Coronary artery (tissue), 2 donors: ENCODE data around the gene CUX1.

Experiments
- DNase-seq: peaks from one replicate; pipeline ENCODE4 v3.0.0-alpha.2; 2017; ENCODE audit warnings: low spot score
- H3K27ac ChIP-seq, 2 donors: fragments of 200-600 bp; sonication (generic); one replicate each; pipeline ENCODE4 v1.5.1; 2016 to 2019
- H3K4me3 ChIP-seq: fragments of 200-600 bp; sonication (generic); 2 replicates; pipeline ENCODE4 v1.5.1; 2016; ENCODE audit warnings: mild to moderate bottlenecking, moderate library complexity
- CTCF ChIP-seq: fragments of 200-600 bp; sonication (generic); IDR thresholded peaks from one replicate; pipeline ENCODE4 v1.5.1; 2019; ENCODE audit warnings: antibody characterized with exemption

Gene CUX1

GRCh38 chr7:102230593-102230992 lies 413.2 kb downstream of the CUX1 start:
- no peak for DNase-seq
- Histone ChIP-seq H3K4me3 (no peak overlapping the region), H3K27ac (no peak overlapping the region)
- no peak for TF ChIP-seq CTCF

GRCh38 chr7:102232611-102233286 lies 415.3 kb downstream of the CUX1 start:
- DNase-seq = no peak
- Histone ChIP-seq H3K27ac (no peak overlapping the region), H3K4me3 (no peak overlapping the region)
- no peak for TF ChIP-seq CTCF

GRCh38 chr7:102234131-102234530 lies 416.7 kb downstream of the CUX1 start:
- Histone ChIP-seq H3K27ac (no peak overlapping the region), H3K4me3 (no peak overlapping the region)
- no peak for DNase-seq
- TF ChIP-seq CTCF = no peak

- Histone ChIP-seq H3K4me3 (no peak overlapping the region), H3K27ac (no peak overlapping the region)
- no peak for DNase-seq
- TF ChIP-seq CTCF = no peak
These were observed 417.6 kb downstream of the CUX1 start for GRCh38 chr7:102234801-102235550.

DNA sequence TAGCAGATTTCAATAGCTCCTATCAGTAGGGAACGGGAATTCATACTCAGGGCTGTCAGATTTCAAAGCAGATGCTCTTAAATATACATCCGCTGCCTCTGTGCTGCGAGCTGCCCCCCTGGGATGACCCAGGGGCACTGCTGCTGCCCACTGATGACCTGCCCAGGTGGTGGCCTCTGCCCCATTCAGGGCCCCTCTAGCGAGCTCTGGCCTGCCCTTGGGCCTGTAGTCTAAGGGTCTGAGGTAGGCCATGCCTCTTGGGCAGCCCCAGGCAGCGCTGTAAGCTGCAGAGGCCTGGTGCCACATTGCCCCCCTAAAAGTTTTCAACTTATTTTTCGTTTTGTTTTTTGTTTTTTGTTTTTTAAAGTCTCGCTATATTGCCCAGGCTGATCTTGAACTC lies 418.7 kb downstream of the CUX1 start:
- TF ChIP-seq CTCF = no peak
- Histone ChIP-seq H3K4me3 (no peak overlapping the region), H3K27ac (no peak overlapping the region)
- no peak for DNase-seq

- no peak overlapping the region for H3K27ac ChIP-seq
- no peak for DNase-seq
These were observed 419.3 kb downstream of the CUX1 start for GRCh38 chr7:102236592-102237287.

More at GRCh38 chr7:102236592-102237287, 419.3 kb downstream of the CUX1 start:
- peak; percentile 48 for TF ChIP-seq CTCF
- H3K4me3 ChIP-seq = no peak overlapping the region
